CD4-positive, alpha-beta T cell treated with Interleukin-1 beta for 1 hour (primary cell): ENCODE measurements around the gene RPS19BP1.

Experiments used
- DNase-seq, 2 donors: peaks; one replicate each; pipeline ENCODE4 v3.0.0-alpha.2; 2020 to 2022

The RPS19BP1 gene

GRCh38 chr22:39488563-39489083 lies 43.9 kb downstream of the RPS19BP1 start:
- DNase-seq = no peak

- no peak for DNase-seq
Measured at GRCh38 chr22:39487826-39488520, 44.6 kb downstream of the RPS19BP1 start.

GRCh38 chr22:39486951-39487825 lies 45.4 kb downstream of the RPS19BP1 start:
- DNase-seq = no peak

- no peak for DNase-seq
Measured at GRCh38 chr22:39482768-39483167, 49.8 kb downstream of the RPS19BP1 start.

- DNase-seq = no peak
Measured at GRCh38 chr22:39481595-39481994, 51.0 kb downstream of the RPS19BP1 start.

- no peak for DNase-seq
Measured at GRCh38 chr22:39481054-39481453, 51.5 kb downstream of the RPS19BP1 start.

- no peak for DNase-seq
Measured at GRCh38 chr22:39480557-39480956, 52.0 kb downstream of the RPS19BP1 start.

GRCh38 chr22:39479254-39479653 lies 53.3 kb downstream of the RPS19BP1 start:
- DNase-seq = no peak
